Measurements from ENCODE around the gene CALU. TPM values are rescaled to one million over a fixed set of nuclear protein-coding genes. Genes with fewer than 3 reads are reported as not detected.

CALU gene
- total and polyA plus RNA-seq, 5 donors from 2014 or later, result 19.1 to 30.2 (median 23.9) TPM

DNA sequence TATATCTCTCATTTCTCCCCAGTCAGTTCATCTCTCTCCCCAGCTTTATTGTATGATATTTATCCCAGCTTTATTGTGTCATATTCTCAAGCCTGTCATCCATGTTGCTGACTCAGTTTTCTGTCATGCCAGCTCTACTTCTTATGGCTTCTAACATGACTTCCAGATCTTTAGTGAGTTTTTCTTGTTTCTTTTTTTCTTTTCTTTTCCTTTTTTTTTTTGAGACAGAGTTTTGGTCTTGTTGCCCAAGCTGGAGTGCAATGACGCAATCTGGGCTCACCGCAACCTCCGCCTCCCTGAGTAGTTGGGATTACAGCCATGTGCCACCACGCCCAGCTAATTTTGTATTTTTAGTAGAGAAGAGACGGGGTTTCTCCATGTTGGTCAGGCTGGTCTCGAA is 28.7 kb upstream of the CALU start:
- H3K4me3 ChIP-seq (ENCODE audit: low read depth, low read length), result no peak overlapping the region
- DNase-seq (no peak), ATAC-seq (ENCODE audit: low read depth in 2 of 2) (no peak)
- no peaks in the 10 kb centered on the region for H3K9me3 ChIP-seq (ENCODE audit: control insufficient read depth in 2 of 2, low read length in 2 of 2)
- Mint-ChIP-seq H3K36me3 (no peaks in the 10 kb centered on the region), H3K27me3 (peaks cover 44% of the 10 kb centered on the region), H3K4me1 (no peaks in the 10 kb centered on the region), H3K9me3 (peaks cover 0 to 7% (median 0%) of the 10 kb centered on the region in 7 donors), H3K4me3 (no peak overlapping the region), H3K27ac (peak overlapping the region in 1 of 3 donors; percentile 33)
- H3K27me3 ChIP-seq (ENCODE audit: control insufficient read depth, insufficient read depth, low read length), result peaks cover 10% of the 10 kb centered on the region
- no peaks in the 10 kb centered on the region for H3K36me3 ChIP-seq (ENCODE audit: control insufficient read depth, insufficient read depth, low read length)
- H3K4me1 ChIP-seq (ENCODE audit: control insufficient read depth, insufficient read depth, low read length, poor library complexity, severe bottlenecking), result no peaks in the 10 kb centered on the region
- no peak overlapping the region for H3K27ac ChIP-seq (ENCODE audit: insufficient read depth, low read length, poor library complexity, severe bottlenecking)

DNA sequence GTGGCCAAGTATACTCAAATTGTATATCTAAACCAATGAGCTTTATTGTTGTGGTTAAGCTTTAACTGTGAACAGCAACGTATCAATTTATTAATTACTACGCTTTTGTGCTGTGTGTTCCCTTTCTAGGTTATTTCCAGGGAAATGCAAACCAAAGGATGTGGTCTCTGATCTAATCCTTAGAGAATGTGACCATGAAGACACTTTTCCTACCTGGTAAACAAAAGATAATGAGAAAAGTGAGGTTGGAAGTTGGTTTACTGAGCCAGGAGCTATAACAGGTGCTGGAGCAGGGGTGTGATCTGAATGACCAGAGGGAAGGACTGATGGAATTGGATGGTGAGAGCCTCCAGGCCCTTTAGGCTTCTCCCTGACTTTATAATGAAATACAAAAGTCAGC is 25.4 kb upstream of the CALU start:
- Histone ChIP-seq H3K4me1 (ENCODE audit: control insufficient read depth, insufficient read depth, low read length, poor library complexity, severe bottlenecking) (no peaks in the 10 kb centered on the region), H3K9me3 (ENCODE audit: control insufficient read depth in 2 of 2, low read length in 2 of 2) (no peaks in the 10 kb centered on the region), H3K36me3 (ENCODE audit: control insufficient read depth, insufficient read depth, low read length) (no peaks in the 10 kb centered on the region), H3K4me3 (ENCODE audit: low read depth, low read length) (no peak overlapping the region), H3K27ac (ENCODE audit: insufficient read depth, low read length, poor library complexity, severe bottlenecking) (no peak overlapping the region), H3K27me3 (ENCODE audit: control insufficient read depth, insufficient read depth, low read length) (peaks cover 10% of the 10 kb centered on the region)
- H3K4me3 Mint-ChIP-seq, result no peak overlapping the region
- ATAC-seq (ENCODE audit: low read depth in 2 of 2), result no peak
- DNase-seq, result no peak
- H3K27ac Mint-ChIP-seq, result no peak overlapping the region
- peaks cover 53% of the 10 kb centered on the region for H3K27me3 Mint-ChIP-seq
- H3K9me3 Mint-ChIP-seq, result peaks cover 0 to 2% (median 0%) of the 10 kb centered on the region in 7 donors
- H3K4me1 Mint-ChIP-seq, result no peaks in the 10 kb centered on the region
- no peaks in the 10 kb centered on the region for H3K36me3 Mint-ChIP-seq

- peaks cover 58% of the 10 kb centered on the region for H3K27me3 Mint-ChIP-seq
Measured at GRCh38 chr7:128714701-128715495, 24.3 kb upstream of the CALU start.

DNA sequence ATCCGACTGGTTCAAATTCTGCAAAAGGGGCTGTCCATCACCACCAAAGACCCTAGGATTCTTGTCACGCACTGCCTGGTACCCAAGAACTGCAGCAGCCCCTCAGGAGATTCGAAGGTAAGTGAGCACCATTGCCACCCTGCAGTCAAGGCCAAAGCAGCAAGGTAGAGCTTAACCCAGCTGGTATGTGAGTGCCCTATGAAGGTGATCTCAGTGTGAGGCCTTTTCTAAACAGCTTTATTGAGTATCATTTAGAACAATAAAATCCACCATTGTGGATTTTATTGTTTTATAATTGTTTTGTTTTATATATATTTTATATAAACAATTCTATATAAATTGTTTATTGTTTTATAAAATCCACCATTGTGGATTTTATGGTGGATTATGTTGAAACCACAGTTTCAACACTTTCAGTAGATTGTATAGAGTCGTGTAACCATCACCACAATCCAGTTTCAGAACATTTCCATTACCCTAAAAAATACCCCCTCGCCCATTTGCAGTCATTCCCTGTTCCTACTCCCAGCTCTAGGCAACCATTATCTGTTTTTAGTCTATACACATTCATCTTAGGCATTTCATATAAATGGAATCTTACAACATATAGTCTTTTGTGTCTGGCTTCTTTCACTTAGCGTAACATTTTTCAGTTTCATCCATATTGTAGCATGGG is 20.1 kb upstream of the CALU start:
- Mint-ChIP-seq H3K27ac (no peak overlapping the region), H3K27me3 (peaks cover 39% of the 10 kb centered on the region), H3K4me3 (no peak overlapping the region), H3K36me3 (no peaks in the 10 kb centered on the region), H3K9me3 (no peaks in the 10 kb centered on the region), H3K4me1 (no peaks in the 10 kb centered on the region)
- no peak for DNase-seq
- Histone ChIP-seq H3K27me3 (ENCODE audit: control insufficient read depth, insufficient read depth, low read length) (peaks cover 5% of the 10 kb centered on the region), H3K27ac (ENCODE audit: insufficient read depth, low read length, poor library complexity, severe bottlenecking) (no peak overlapping the region), H3K36me3 (ENCODE audit: control insufficient read depth, insufficient read depth, low read length) (no peaks in the 10 kb centered on the region), H3K4me1 (ENCODE audit: control insufficient read depth, insufficient read depth, low read length, poor library complexity, severe bottlenecking) (no peaks in the 10 kb centered on the region), H3K9me3 (ENCODE audit: control insufficient read depth in 2 of 2, low read length in 2 of 2) (no peaks in the 10 kb centered on the region), H3K4me3 (ENCODE audit: low read depth, low read length) (no peak overlapping the region)
- ATAC-seq (ENCODE audit: low read depth in 2 of 2), result no peak

More at GRCh38 chr7:128714701-128715495, 24.3 kb upstream of the CALU start:
- no peak for DNase-seq
- Mint-ChIP-seq H3K4me3 (no peak overlapping the region), H3K4me1 (no peaks in the 10 kb centered on the region), H3K27ac (no peak overlapping the region), H3K36me3 (no peaks in the 10 kb centered on the region), H3K9me3 (no peaks in the 10 kb centered on the region)
- ATAC-seq (ENCODE audit: low read depth in 2 of 2), result no peak
- Histone ChIP-seq H3K27me3 (ENCODE audit: control insufficient read depth, insufficient read depth, low read length) (peaks cover 10% of the 10 kb centered on the region), H3K4me3 (ENCODE audit: low read depth, low read length) (no peak overlapping the region), H3K9me3 (ENCODE audit: control insufficient read depth in 2 of 2, low read length in 2 of 2) (no peaks in the 10 kb centered on the region), H3K36me3 (ENCODE audit: control insufficient read depth, insufficient read depth, low read length) (no peaks in the 10 kb centered on the region), H3K4me1 (ENCODE audit: control insufficient read depth, insufficient read depth, low read length, poor library complexity, severe bottlenecking) (no peaks in the 10 kb centered on the region), H3K27ac (ENCODE audit: insufficient read depth, low read length, poor library complexity, severe bottlenecking) (no peak overlapping the region)

DNA sequence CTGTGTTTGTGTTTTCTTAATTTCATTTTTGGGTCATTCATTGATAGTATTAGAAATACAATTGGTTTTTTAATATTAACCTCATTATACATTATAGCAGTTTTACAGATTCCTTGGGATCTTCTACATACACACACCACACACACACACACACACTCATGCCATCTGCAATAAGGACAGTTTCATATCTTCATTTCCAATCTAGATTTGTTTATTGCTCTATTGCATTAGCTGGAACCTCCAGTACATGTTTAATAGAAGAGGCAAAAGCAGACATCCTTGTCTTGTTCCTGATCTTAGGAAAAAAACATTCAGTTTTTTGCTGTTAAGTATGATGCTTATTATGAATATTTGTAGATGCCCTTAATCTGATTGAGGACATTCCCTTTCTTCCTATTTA is 17.8 kb upstream of the CALU start:
- Mint-ChIP-seq H3K36me3 (no peaks in the 10 kb centered on the region), H3K27ac (no peak overlapping the region), H3K4me3 (no peak overlapping the region), H3K9me3 (no peaks in the 10 kb centered on the region), H3K27me3 (peaks cover 25% of the 10 kb centered on the region), H3K4me1 (no peaks in the 10 kb centered on the region)
- no peaks in the 10 kb centered on the region for H3K9me3 ChIP-seq (ENCODE audit: control insufficient read depth in 2 of 2, low read length in 2 of 2)
- H3K36me3 ChIP-seq (ENCODE audit: control insufficient read depth, insufficient read depth, low read length), result no peaks in the 10 kb centered on the region
- H3K27me3 ChIP-seq (ENCODE audit: control insufficient read depth, insufficient read depth, low read length), result peaks cover 6% of the 10 kb centered on the region
- no peak overlapping the region for H3K27ac ChIP-seq (ENCODE audit: insufficient read depth, low read length, poor library complexity, severe bottlenecking)
- ATAC-seq (ENCODE audit: low read depth in 2 of 2) (no peak), DNase-seq (no peak)
- H3K4me3 ChIP-seq (ENCODE audit: low read depth, low read length), result no peak overlapping the region
- H3K4me1 ChIP-seq (ENCODE audit: control insufficient read depth, insufficient read depth, low read length, poor library complexity, severe bottlenecking), result no peaks in the 10 kb centered on the region

- Mint-ChIP-seq H3K27ac (no peak overlapping the region), H3K4me1 (no peaks in the 10 kb centered on the region), H3K4me3 (no peak overlapping the region), H3K36me3 (no peaks in the 10 kb centered on the region), H3K9me3 (no peaks in the 10 kb centered on the region), H3K27me3 (peaks cover 35% of the 10 kb centered on the region)
- no peaks in the 10 kb centered on the region for H3K9me3 ChIP-seq (ENCODE audit: control insufficient read depth in 2 of 2, low read length in 2 of 2)
- no peaks in the 10 kb centered on the region for H3K36me3 ChIP-seq (ENCODE audit: control insufficient read depth, insufficient read depth, low read length)
- DNase-seq, result no peak
- no peaks in the 10 kb centered on the region for H3K4me1 ChIP-seq (ENCODE audit: control insufficient read depth, insufficient read depth, low read length, poor library complexity, severe bottlenecking)
- H3K4me3 ChIP-seq (ENCODE audit: low read depth, low read length), result no peak overlapping the region
- H3K27ac ChIP-seq (ENCODE audit: insufficient read depth, low read length, poor library complexity, severe bottlenecking), result no peak overlapping the region
- no peak for ATAC-seq (ENCODE audit: low read depth in 2 of 2)
- H3K27me3 ChIP-seq (ENCODE audit: control insufficient read depth, insufficient read depth, low read length), result peaks cover 10% of the 10 kb centered on the region
Measured at GRCh38 chr7:128724743-128725142, 14.4 kb upstream of the CALU start.

GRCh38 chr7:128725531-128725930 is 13.6 kb upstream of the CALU start:
- no peak overlapping the region for H3K4me3 ChIP-seq (ENCODE audit: low read depth, low read length)
- Mint-ChIP-seq H3K27ac (no peak overlapping the region), H3K27me3 (peaks cover 30% of the 10 kb centered on the region), H3K4me3 (no peak overlapping the region), H3K4me1 (no peaks in the 10 kb centered on the region), H3K9me3 (no peaks in the 10 kb centered on the region), H3K36me3 (no peaks in the 10 kb centered on the region)
- H3K27ac ChIP-seq (ENCODE audit: insufficient read depth, low read length, poor library complexity, severe bottlenecking), result no peak overlapping the region
- ATAC-seq (ENCODE audit: low read depth in 2 of 2) (no peak), DNase-seq (no peak)
- H3K4me1 ChIP-seq (ENCODE audit: control insufficient read depth, insufficient read depth, low read length, poor library complexity, severe bottlenecking), result no peaks in the 10 kb centered on the region
- no peaks in the 10 kb centered on the region for H3K9me3 ChIP-seq (ENCODE audit: control insufficient read depth in 2 of 2, low read length in 2 of 2)
- H3K36me3 ChIP-seq (ENCODE audit: control insufficient read depth, insufficient read depth, low read length), result no peaks in the 10 kb centered on the region
- peaks cover 10% of the 10 kb centered on the region for H3K27me3 ChIP-seq (ENCODE audit: control insufficient read depth, insufficient read depth, low read length)

All from CD4-positive, CD25-positive, alpha-beta regulatory T cell (primary cell).